Ishikawa (cell line): Measurements from ENCODE around the gene MPC1L.

Experiments
- CEBPB ChIP-seq: IDR thresholded peaks from 2 replicates; pipeline ENCODE4 v1.6.1; 2012
- CREB1 ChIP-seq: IDR thresholded peaks from 2 replicates; pipeline ENCODE4 v1.6.1; 2012; ENCODE audit warnings: low read depth
- EGR1 ChIP-seq: IDR thresholded peaks from 2 replicates; pipeline ENCODE4 v1.6.1; 2012
- EP300 ChIP-seq: IDR thresholded peaks from 2 replicates; pipeline ENCODE4 v1.6.1; 2012; ENCODE audit warnings: borderline replicate concordance
- FOXM1 ChIP-seq: IDR thresholded peaks from 2 replicates; pipeline ENCODE4 v1.6.1; 2012; ENCODE audit warnings: low read depth, borderline replicate concordance
- MAX ChIP-seq: IDR thresholded peaks from 2 replicates; pipeline ENCODE4 v1.6.1; 2012
- NFIC ChIP-seq: IDR thresholded peaks from 2 replicates; pipeline ENCODE4 v1.6.1; 2012
- RAD21 ChIP-seq: IDR thresholded peaks from 2 replicates; pipeline ENCODE4 v1.6.1; 2012; ENCODE audit warnings: low read depth
- REST ChIP-seq: IDR thresholded peaks from 2 replicates; pipeline ENCODE4 v1.6.1; 2012; ENCODE audit warnings: low read depth, mild to moderate bottlenecking
- TAF1 ChIP-seq: IDR thresholded peaks from 2 replicates; pipeline ENCODE4 v1.6.1; 2012; ENCODE audit warnings: low read depth, mild to moderate bottlenecking
- TCF12 ChIP-seq: IDR thresholded peaks from 2 replicates; pipeline ENCODE4 v1.6.1; 2012; ENCODE audit warnings: low read depth
- TEAD4 ChIP-seq: IDR thresholded peaks from 2 replicates; pipeline ENCODE4 v1.6.1; 2012
- USF1 ChIP-seq: IDR thresholded peaks from 2 replicates; pipeline ENCODE4 v1.6.1; 2012
- YY1 ChIP-seq: IDR thresholded peaks from 2 replicates; pipeline ENCODE4 v1.6.1; 2012; ENCODE audit warnings: low read depth
- ZBTB7A ChIP-seq: IDR thresholded peaks from 2 replicates; pipeline ENCODE4 v1.6.1; 2012; ENCODE audit warnings: low read depth

The MPC1L gene

GRCh38 chrX:40603446-40603845 is 19.8 kb upstream of the MPC1L start:
- no peak for TF ChIP-seq TCF12
- TF ChIP-seq MAX: no peak
- TF ChIP-seq EP300: no peak
- no peak for TF ChIP-seq TAF1
- TF ChIP-seq EGR1: no peak
- no peak for TF ChIP-seq CREB1
- TF ChIP-seq FOXM1: no peak
- TF ChIP-seq YY1: no peak
- TF ChIP-seq CEBPB: no peak

- no peak for TF ChIP-seq EGR1
- TF ChIP-seq REST: no peak
- no peak for TF ChIP-seq YY1
- no peak for TF ChIP-seq CREB1
- TF ChIP-seq CEBPB: no peak
- no peak for TF ChIP-seq TCF12
- no peak for TF ChIP-seq RAD21
- no peak for TF ChIP-seq NFIC
- TF ChIP-seq TAF1: no peak
- TF ChIP-seq EP300: no peak
- TF ChIP-seq ZBTB7A: no peak
These were observed 15.8 kb upstream of the MPC1L start for GRCh38 chrX:40607381-40607780.

GRCh38 chrX:40612511-40612910 is 10.7 kb upstream of the MPC1L start:
- TF ChIP-seq CREB1 (no peak), YY1 (no peak), REST (no peak), EGR1 (no peak), TCF12 (no peak), RAD21 (no peak), USF1 (no peak), ZBTB7A (no peak), TAF1 (no peak)

- TF ChIP-seq USF1 (no peak), MAX (no peak), RAD21 (no peak), FOXM1 (no peak), EP300 (no peak), REST (no peak)
These were observed 7.3 kb upstream of the MPC1L start for GRCh38 chrX:40615976-40616375.

GRCh38 chrX:40617566-40617965 is 5.7 kb upstream of the MPC1L start:
- TF ChIP-seq REST: no peak
- TF ChIP-seq TCF12: no peak
- TF ChIP-seq MAX: no peak
- no peak for TF ChIP-seq ZBTB7A
- TF ChIP-seq TAF1: no peak
- no peak for TF ChIP-seq NFIC
- TF ChIP-seq CREB1: no peak
- no peak for TF ChIP-seq USF1
- no peak for TF ChIP-seq TEAD4
- no peak for TF ChIP-seq RAD21
- TF ChIP-seq YY1: no peak
- TF ChIP-seq EP300: no peak
